ENCODE results near the gene IFRD1.
A peak's percentile ranks its signal among the peaks of the same experiment; 100 is the strongest.
"Not testable (repeated sequence)": the region's sequence is repeated elsewhere in the genome, so short reads cannot be mapped to it uniquely, and the experiment has no call there.

The IFRD1 gene

DNA sequence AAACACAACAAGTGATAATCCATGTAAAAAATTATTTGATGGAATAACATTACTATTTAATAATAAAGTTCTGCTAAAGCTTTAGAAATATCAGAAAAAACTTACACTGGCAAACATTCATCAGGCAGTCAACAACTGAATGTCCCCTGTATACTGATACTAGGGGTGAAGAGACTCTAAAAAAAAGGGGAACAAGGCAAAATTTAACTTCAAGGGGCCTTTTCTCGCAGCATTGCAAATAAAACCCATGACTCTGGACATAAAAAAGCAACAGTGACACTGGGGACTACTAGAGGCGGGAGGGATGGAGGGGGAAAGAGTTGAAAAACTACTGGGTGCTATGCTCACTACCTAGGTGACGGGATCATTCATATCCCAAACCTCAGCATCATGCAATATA lies 5.8 kb upstream of the IFRD1 start:
- no peak for DNase-seq

GRCh38 chr7:112446431-112446830 lies 3.8 kb upstream of the IFRD1 start:
- no peak for DNase-seq

GRCh38 chr7:112447406-112447805 lies 2.9 kb upstream of the IFRD1 start:
- DNase-seq, result no peak

DNA sequence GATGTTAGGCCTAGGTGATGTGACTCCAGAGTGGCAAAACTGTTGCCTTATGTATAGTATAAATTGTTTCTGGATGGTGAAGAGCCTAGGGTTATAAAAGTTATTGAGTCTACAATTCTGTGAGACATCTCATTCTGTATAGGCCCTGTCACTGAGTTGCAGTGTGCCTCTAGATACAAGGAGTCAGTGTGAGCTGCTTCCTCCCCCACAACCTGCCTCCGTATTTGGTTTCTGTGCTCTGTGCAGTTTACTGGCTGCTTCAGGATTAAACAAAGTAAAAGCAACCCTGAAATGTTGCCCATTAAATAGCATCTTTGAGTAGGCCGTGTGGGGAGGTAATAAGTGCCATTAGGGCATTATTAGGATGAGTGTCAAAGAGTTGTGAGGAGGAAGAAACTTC lies 1.9 kb upstream of the IFRD1 start:
- DNase-seq, result no peak

GRCh38 chr7:112448891-112449290 lies 1.4 kb upstream of the IFRD1 start:
- DNase-seq, result no peak

DNA sequence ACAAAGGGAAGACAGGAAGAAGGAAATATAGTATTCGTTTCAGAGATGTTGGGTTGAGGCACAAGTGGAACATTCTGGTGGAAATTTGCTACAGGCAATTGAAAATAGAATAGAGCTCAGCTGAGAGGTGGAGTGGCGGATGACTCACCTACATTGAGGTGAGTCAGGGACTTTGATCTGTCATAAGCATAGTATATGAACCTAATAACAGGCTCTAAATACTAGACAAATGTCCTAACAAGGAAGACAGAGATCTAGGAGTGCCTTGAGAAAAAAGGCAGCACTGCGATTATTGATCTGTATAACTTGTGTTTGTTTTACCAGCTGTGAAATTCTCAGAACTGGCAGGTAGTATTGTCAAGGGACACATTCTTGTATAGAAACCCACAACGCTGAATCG lies 907 bp upstream of the IFRD1 start:
- DNase-seq, result peak; percentile 8

- peak; percentile 93 for DNase-seq
These were observed 824 bp downstream of the IFRD1 start for GRCh38 chr7:112450807-112451761.

- peak; percentile 3 for DNase-seq
These were observed 2.0 kb downstream of the IFRD1 start for GRCh38 chr7:112452102-112452888.

- peak; percentile 15 for DNase-seq
These were observed 3.4 kb downstream of the IFRD1 start for GRCh38 chr7:112453505-112454171.

GRCh38 chr7:112454191-112454590 lies 3.9 kb downstream of the IFRD1 start:
- DNase-seq, result not testable (repeated sequence)

DNA sequence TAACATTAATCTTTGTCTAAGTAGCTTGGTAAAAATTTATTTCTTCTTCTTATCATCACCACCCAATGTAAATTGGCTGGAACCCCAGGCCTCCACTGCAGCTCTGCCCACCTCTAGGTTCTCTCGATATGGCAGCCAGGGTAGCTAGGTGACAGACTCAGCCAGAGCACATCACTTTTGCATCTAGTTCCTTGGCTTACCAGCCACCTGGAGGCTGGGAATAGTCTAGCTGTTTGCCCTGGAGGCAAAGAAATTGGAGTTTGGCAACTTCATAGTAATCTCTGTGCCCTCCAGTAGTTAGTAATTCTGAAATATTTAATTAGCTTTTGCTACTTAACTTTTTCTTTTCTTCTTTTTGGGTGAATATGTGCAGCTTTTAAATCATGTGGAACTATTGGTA lies 9.4 kb downstream of the IFRD1 start:
- no peak for DNase-seq

DNA sequence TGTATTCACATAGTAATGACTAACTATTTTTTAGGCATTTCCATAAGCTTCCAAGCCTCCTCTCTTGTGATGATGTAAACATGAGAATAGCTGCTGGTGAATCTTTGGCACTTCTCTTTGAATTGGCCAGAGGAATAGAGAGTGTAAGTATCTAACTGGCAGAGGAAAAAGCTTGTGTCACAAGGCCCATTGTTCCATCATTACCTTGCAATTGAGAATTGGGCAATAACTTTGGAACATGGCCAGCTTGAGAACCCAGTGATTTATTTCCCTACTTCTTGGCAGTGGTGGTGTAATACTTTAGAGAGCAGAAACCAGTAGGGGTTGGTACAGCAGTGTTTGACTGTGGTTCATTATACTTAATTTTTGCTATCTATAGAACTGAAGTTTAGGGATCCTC lies 12.0 kb downstream of the IFRD1 start:
- DNase-seq, result peak; percentile 81

DNA sequence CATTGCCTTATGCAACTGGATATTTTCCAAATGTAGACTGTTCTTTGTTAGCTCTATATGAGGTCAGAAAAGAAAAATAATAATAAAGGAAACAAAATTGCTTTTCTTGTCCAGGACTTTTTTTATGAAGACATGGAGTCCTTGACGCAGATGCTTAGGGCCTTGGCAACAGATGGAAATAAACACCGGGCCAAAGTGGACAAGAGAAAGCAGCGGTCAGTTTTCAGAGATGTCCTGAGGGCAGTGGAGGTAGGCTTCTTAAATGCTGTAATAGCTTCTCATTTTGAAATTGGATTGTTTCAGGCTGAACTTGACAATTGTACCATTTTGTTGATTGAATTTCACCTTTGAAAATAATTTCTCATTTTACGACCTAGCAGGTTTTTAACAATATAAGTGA lies 17.6 kb downstream of the IFRD1 start:
- DNase-seq, result no peak

DNA sequence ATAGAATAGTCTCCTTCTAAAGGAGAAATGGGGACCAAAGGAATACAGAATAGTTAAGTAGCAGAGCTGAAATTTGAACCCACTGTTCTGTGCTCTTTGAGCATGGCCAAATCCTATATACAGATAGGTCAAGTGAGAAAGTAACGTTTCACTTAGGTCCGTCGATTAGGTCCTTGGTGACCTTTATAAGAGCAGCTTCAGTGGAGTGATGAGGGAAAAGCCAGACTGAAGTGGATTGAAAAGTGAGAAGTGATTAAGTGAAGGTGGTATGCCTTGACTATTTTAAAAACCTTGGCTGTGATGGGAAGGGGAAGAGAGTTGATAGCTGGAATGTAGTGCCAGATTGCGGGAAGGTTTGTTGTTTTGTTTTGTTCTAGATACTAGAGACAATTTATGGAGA lies 19.9 kb downstream of the IFRD1 start:
- DNase-seq, result no peak

- DNase-seq, result no peak
These were observed 26.3 kb downstream of the IFRD1 start for GRCh38 chr7:112476390-112477052.

- no peak for DNase-seq
These were observed 31.0 kb downstream of the IFRD1 start for GRCh38 chr7:112481121-112481736.

DNA sequence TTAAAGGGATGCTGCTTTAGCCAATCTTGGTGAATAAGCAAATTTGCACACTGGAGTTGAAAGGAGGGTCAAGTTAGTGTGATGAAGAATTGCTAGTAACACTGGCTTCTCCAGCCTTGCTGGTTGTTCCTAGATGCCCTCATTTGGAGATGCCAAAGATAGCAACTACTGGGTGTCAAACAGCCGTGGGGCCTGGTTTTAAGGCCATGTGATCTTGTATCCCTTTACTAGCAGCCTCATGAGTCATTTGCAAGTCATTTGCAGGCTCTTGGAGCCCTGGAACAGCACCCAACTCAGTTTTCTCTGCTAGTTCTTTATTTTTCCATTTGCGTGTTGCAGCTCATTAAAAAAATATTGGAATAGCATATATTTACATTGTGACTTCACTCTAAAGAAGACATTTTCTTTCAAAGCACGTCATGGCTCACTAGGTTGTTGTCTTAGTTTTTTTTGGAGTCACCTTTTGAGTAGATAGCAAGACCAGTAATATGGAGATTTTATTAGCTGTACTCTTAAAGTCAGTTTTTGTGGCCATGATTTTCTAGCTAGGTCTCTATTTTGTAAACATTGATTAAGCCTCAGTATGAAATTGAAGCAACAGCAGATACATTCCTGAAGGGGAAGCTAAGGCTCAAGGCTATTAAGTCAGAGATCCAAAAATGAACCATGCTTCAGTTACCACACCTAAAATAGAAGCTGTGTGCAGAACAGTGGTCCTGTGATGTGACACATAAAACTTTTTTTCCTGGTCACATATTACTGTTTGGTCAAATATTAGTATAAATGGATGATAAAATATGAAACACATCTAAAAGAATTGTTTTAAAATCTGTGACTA lies 31.8 kb downstream of the IFRD1 start:
- no peak for DNase-seq

DNA sequence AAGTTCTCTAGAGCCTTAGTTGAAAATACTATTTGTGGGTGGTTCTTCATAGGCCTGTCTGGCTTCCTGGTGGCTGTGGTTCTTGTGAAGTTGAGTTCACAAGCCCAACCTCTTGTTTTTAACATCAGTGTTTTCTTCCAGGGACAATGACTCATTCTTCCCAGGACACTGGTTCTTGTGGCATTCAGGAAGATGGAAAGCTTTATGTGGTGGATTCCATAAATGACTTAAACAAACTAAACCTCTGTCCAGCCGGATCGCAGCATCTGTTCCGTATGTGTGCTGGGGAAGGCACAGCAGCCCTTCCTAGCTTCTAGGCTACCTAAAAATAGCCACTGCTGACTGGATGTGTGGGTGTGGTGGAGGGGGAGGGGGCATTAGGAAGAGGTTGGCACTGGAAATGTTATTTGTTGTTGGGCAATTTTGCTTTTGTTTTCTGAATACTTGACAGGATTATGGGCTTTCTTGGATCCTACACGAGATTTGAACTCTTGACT lies 34.5 kb downstream of the IFRD1 start:
- DNase-seq, result no peak

GRCh38 chr7:112485766-112486165 lies 35.5 kb downstream of the IFRD1 start:
- no peak for DNase-seq

- DNase-seq, result no peak
These were observed 37.4 kb downstream of the IFRD1 start for GRCh38 chr7:112487457-112488263.

GRCh38 chr7:112488264-112488552 lies 37.9 kb downstream of the IFRD1 start:
- DNase-seq, result no peak
